ENCODE measurements around the gene TLCD1. TPM values are rescaled to one million over a fixed set of nuclear protein-coding genes. Genes with fewer than 3 reads are reported as not detected.

TLCD1 gene
- total RNA-seq, 4 donors from 2014 or later: 3.3 to 9.1 (median 5.8) TPM

DNA sequence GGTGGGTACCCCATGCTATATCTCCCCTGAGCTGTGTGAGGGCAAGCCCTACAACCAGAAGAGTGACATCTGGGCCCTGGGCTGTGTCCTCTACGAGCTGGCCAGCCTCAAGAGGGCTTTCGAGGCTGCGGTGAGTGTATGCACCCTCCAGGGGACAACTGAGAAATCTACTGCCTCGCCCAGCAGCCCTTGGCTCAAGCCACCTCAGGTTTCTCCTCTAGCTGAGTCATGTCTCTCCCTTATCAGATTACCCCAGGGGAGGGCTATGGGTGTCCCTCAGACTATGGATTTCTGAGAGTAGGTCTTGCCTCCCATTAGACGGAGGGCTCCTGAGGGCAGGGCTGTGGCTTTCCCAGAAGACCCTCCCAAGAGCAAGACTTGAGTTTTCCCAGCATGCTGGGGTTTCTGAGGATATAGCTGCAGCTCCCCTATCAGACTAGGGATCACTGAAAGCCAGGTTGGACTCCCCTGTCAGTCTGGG, 9.2 kb upstream of the TLCD1 start:
- Histone ChIP-seq H3K4me3 (no peak overlapping the region), H3K36me3 (no peaks in the 10 kb centered on the region), H3K27ac (peak overlapping the region in 1 of 4 donors; percentile 10), H3K9me3 (no peaks in the 10 kb centered on the region), H3K27me3 (no peaks in the 10 kb centered on the region), H3K4me1 (peaks cover 0 to 13% (median 3%) of the 10 kb centered on the region in 4 donors)
- DNase-seq: no peak
- TF ChIP-seq, protein P1, sequence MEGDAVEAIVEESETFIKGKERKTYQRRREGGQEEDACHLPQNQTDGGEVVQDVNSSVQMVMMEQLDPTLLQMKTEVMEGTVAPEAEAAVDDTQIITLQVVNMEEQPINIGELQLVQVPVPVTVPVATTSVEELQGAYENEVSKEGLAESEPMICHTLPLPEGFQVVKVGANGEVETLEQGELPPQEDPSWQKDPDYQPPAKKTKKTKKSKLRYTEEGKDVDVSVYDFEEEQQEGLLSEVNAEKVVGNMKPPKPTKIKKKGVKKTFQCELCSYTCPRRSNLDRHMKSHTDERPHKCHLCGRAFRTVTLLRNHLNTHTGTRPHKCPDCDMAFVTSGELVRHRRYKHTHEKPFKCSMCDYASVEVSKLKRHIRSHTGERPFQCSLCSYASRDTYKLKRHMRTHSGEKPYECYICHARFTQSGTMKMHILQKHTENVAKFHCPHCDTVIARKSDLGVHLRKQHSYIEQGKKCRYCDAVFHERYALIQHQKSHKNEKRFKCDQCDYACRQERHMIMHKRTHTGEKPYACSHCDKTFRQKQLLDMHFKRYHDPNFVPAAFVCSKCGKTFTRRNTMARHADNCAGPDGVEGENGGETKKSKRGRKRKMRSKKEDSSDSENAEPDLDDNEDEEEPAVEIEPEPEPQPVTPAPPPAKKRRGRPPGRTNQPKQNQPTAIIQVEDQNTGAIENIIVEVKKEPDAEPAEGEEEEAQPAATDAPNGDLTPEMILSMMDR (IDR thresholded peaks at IDR 0.05): no peak

DNA sequence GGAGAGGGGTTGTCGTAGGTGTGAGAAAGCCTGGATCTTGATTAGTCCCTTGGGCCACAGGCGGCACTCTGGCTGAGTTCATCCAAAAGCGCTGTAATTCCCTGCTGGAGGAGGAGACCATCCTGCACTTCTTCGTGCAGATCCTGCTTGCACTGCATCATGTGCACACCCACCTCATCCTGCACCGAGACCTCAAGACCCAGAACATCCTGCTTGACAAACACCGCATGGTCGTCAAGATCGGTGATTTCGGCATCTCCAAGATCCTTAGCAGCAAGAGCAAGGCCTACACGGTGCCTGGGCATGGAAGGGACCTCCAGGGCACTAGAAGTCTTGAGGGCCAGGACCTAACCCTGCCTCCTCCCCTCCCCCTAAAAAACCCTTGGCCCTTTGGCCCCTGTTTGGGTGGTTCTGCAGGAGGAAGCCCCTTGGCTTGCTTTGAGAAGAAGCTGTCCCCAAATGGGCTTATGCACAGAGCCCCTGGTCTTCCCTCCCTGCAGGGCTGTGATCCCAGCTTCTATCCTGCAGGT, 8.7 kb upstream of the TLCD1 start:
- H3K27me3 ChIP-seq: no peaks in the 10 kb centered on the region
- TF ChIP-seq, protein P1 (IDR thresholded peaks at IDR 0.05): no peak
- no peak for TF ChIP-seq POLR2A (IDR thresholded peaks at IDR 0.05)
- no peaks in the 10 kb centered on the region for H3K9me3 ChIP-seq
- peak overlapping the region in 1 of 4 donors; percentile 10 for H3K27ac ChIP-seq
- H3K4me1 ChIP-seq: peaks cover 0 to 11% (median 3%) of the 10 kb centered on the region in 4 donors
- H3K4me3 ChIP-seq: no peak overlapping the region
- no peaks in the 10 kb centered on the region for H3K36me3 ChIP-seq
- DNase-seq: no peak

GRCh38 chr17:28733346-28733745, 7.3 kb upstream of the TLCD1 start:
- H3K4me1 ChIP-seq: peaks cover 0 to 7% (median 5%) of the 10 kb centered on the region in 4 donors
- no peak for DNase-seq
- no peaks in the 10 kb centered on the region for H3K27me3 ChIP-seq
- H3K36me3 ChIP-seq: no peaks in the 10 kb centered on the region
- H3K9me3 ChIP-seq: no peaks in the 10 kb centered on the region
- H3K4me3 ChIP-seq: no peak overlapping the region
- TF ChIP-seq POLR2A (IDR thresholded peaks at IDR 0.05): no peak
- TF ChIP-seq, protein P1 (IDR thresholded peaks at IDR 0.05): no peak
- H3K27ac ChIP-seq: no peak overlapping the region

- H3K27ac ChIP-seq: peak overlapping the region in 3 of 4 donors; percentile 97 to 100 (median 99)
- TF ChIP-seq POLR2A (IDR thresholded peaks at IDR 0.05): no peak
- TF ChIP-seq, protein P1 (IDR thresholded peaks at IDR 0.05): no peak
Observed at GRCh38 chr17:28729950-28730330, 3.9 kb upstream of the TLCD1 start.

GRCh38 chr17:28728364-28729200, 2.5 kb upstream of the TLCD1 start, which contains the start of gene NEK8:
Gene NEK8 (plus strand): TSS chr17:28728788. CDS start chr17:28728814, 26 bp downstream.
- no peaks in the 10 kb centered on the region for H3K9me3 ChIP-seq
- no peaks in the 10 kb centered on the region for H3K27me3 ChIP-seq
- peaks cover 0 to 28% (median 8%) of the 10 kb centered on the region in 4 donors for H3K4me1 ChIP-seq
- TF ChIP-seq, protein P1 (IDR thresholded peaks at IDR 0.05): peak in 3 of 6 experiments; percentile 11 to 30 (median 12)
- TF ChIP-seq POLR2A (IDR thresholded peaks at IDR 0.05): peak; percentile 34 to 63
- peak within 1 kb of the TSS; percentile 71 to 87 (median 76) for H3K4me3 ChIP-seq
- DNase-seq: peak; percentile 98 to 99 (median 99)
- H3K27ac ChIP-seq: peak within 1 kb of the TSS; percentile 95 to 100 (median 98)
- peaks cover 0 to 10% (median 0%) of the 10 kb centered on the region in 3 donors for H3K36me3 ChIP-seq

More at GRCh38 chr17:28729950-28730330, 3.9 kb upstream of the TLCD1 start:
- peak in 1 of 3 donors; percentile 48 for DNase-seq
- Histone ChIP-seq H3K4me3 (no peak overlapping the region), H3K27me3 (no peaks in the 10 kb centered on the region), H3K36me3 (no peaks in the 10 kb centered on the region), H3K4me1 (peaks cover 0 to 28% (median 8%) of the 10 kb centered on the region in 4 donors), H3K9me3 (no peaks in the 10 kb centered on the region)
